B cell (primary cell): Measurements from ENCODE around the gene RAPGEF5.

Experiments used
- EZH2 ChIP-seq: IDR thresholded peaks from 2 replicates; pipeline ENCODE4 v1.6.1; 2012; ENCODE audit warnings: borderline replicate concordance, low read depth, mild to moderate bottlenecking, moderate library complexity, low read length; ENCODE audit not compliant: insufficient read depth, poor library complexity, severe bottlenecking
- TF ChIP-seq, protein P1 (sequence below): fragments of 200-600 bp; IDR thresholded peaks from one replicate; pipeline ENCODE4 v1.8.0; 2022; ENCODE audit warnings: antibody characterized with exemption, mild to moderate bottlenecking

- TF ChIP-seq, protein P1, sequence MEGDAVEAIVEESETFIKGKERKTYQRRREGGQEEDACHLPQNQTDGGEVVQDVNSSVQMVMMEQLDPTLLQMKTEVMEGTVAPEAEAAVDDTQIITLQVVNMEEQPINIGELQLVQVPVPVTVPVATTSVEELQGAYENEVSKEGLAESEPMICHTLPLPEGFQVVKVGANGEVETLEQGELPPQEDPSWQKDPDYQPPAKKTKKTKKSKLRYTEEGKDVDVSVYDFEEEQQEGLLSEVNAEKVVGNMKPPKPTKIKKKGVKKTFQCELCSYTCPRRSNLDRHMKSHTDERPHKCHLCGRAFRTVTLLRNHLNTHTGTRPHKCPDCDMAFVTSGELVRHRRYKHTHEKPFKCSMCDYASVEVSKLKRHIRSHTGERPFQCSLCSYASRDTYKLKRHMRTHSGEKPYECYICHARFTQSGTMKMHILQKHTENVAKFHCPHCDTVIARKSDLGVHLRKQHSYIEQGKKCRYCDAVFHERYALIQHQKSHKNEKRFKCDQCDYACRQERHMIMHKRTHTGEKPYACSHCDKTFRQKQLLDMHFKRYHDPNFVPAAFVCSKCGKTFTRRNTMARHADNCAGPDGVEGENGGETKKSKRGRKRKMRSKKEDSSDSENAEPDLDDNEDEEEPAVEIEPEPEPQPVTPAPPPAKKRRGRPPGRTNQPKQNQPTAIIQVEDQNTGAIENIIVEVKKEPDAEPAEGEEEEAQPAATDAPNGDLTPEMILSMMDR: no peak
- TF ChIP-seq EZH2: no peak
Measured at GRCh38 chr7:22287412-22287811, 69.5 kb downstream of the RAPGEF5 start.
